ENCODE data around the gene PJA1.

PJA1 gene

DNA sequence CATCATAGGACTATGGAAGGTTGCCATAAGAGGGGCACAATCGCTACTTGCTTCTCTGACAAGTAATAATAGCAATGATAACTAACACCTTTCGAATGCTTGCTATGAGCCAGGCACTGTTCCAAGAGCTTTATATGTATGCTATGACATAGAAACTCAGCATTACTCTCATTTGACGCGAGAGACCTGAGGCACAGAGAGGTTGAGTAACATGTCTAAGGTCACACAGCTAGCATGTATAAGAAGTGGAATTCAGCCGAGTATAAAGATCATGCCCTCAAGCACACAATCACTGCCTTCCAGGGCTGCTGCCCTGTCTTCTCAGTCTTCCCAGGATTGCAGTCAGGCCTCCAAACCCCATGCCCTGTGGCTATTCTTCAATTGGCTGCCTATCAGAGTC is 19.5 kb downstream of the PJA1 start:
- Histone ChIP-seq H3K27me3 (ENCODE audit: control insufficient read depth, low read length) (no peaks in the 10 kb centered on the region), H4K20me1 (ENCODE audit: control insufficient read depth, insufficient read depth, low read depth, low read length) (no peaks in the 10 kb centered on the region), H3K36me3 (ENCODE audit: control insufficient read depth, low read length) (no peaks in the 10 kb centered on the region), H3K27ac (ENCODE audit: low read depth, low read length) (no peak overlapping the region), H3K4me3 (ENCODE audit: low read length) (no peak overlapping the region), H3F3A (ENCODE audit: control insufficient read depth, insufficient read depth) (no peaks in the 10 kb centered on the region), H3K9me3 (ENCODE audit: control insufficient read depth, insufficient read depth, low read length) (no peaks in the 10 kb centered on the region), H3K9me2 (replicated peaks; ENCODE audit: control insufficient read depth, low read length) (no peaks in the 10 kb centered on the region), H3K4me2 (ENCODE audit: low read length) (no peak overlapping the region), H3K79me2 (ENCODE audit: control insufficient read depth, low read length) (no peaks in the 10 kb centered on the region), H3K4me1 (ENCODE audit: control insufficient read depth, low read length) (no peaks in the 10 kb centered on the region)
- TF ChIP-seq, protein P1, sequence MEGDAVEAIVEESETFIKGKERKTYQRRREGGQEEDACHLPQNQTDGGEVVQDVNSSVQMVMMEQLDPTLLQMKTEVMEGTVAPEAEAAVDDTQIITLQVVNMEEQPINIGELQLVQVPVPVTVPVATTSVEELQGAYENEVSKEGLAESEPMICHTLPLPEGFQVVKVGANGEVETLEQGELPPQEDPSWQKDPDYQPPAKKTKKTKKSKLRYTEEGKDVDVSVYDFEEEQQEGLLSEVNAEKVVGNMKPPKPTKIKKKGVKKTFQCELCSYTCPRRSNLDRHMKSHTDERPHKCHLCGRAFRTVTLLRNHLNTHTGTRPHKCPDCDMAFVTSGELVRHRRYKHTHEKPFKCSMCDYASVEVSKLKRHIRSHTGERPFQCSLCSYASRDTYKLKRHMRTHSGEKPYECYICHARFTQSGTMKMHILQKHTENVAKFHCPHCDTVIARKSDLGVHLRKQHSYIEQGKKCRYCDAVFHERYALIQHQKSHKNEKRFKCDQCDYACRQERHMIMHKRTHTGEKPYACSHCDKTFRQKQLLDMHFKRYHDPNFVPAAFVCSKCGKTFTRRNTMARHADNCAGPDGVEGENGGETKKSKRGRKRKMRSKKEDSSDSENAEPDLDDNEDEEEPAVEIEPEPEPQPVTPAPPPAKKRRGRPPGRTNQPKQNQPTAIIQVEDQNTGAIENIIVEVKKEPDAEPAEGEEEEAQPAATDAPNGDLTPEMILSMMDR (IDR thresholded peaks at IDR 0.05; ENCODE audit: low read depth, low read length, poor library complexity, severe bottlenecking): no peak
- TF ChIP-seq EZH2phosphoT487 (IDR thresholded peaks at IDR 0.05; ENCODE audit: borderline replicate concordance, low read length): no peak

DNA sequence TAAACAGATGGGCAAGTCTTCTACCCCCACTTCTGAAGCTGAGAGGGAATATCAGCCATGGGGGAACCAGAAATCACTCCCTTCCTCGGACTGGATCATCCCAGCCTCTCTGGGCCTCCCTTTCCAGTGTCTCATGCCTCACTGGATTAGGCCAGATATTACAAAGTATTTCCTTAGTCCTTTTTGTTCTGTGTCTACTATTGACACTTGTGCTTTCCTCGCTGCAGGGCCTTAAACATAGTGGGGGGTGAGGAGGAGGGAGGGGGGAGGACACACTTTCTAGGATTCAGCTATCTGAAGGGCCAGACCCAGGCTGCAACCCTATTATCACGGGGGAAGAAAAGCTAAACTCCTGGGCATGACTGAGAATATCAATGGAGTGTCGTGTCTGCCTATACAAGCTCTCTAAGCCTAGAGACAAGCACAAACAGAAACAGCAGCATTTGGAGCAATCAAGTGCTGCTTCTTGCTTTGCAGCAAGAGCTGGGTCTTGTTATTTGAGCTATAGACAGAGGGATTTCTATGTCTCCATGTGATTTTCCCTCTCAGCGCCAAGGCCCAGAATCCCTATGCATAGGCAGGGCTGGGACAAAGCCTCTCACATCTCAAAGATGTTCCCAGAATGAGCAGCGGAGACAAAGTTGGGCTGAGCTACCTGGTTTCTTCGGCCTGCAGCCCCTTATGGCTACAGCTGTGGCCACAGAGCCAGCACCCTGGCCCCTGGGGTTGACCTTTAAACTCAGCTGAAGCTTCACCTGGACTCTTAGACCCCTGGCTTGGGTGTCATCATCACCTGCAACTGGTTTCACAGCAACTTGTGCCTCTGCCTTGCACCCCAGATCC is 20.2 kb downstream of the PJA1 start:
- Histone ChIP-seq H3K4me2 (ENCODE audit: low read length) (no peak overlapping the region), H3K36me3 (ENCODE audit: control insufficient read depth, low read length) (no peaks in the 10 kb centered on the region), H4K20me1 (ENCODE audit: control insufficient read depth, insufficient read depth, low read depth, low read length) (no peaks in the 10 kb centered on the region), H3K4me1 (ENCODE audit: control insufficient read depth, low read length) (no peaks in the 10 kb centered on the region), H3K27ac (ENCODE audit: low read depth, low read length) (no peak overlapping the region), H3K9me2 (replicated peaks; ENCODE audit: control insufficient read depth, low read length) (no peaks in the 10 kb centered on the region), H3K79me2 (ENCODE audit: control insufficient read depth, low read length) (no peaks in the 10 kb centered on the region), H3K27me3 (ENCODE audit: control insufficient read depth, low read length) (no peaks in the 10 kb centered on the region), H3K9me3 (ENCODE audit: control insufficient read depth, insufficient read depth, low read length) (no peaks in the 10 kb centered on the region), H3F3A (ENCODE audit: control insufficient read depth, insufficient read depth) (no peaks in the 10 kb centered on the region), H3K4me3 (ENCODE audit: low read length) (no peak overlapping the region)
- TF ChIP-seq, protein P1 (IDR thresholded peaks at IDR 0.05; ENCODE audit: low read depth, low read length, poor library complexity, severe bottlenecking): no peak

DNA sequence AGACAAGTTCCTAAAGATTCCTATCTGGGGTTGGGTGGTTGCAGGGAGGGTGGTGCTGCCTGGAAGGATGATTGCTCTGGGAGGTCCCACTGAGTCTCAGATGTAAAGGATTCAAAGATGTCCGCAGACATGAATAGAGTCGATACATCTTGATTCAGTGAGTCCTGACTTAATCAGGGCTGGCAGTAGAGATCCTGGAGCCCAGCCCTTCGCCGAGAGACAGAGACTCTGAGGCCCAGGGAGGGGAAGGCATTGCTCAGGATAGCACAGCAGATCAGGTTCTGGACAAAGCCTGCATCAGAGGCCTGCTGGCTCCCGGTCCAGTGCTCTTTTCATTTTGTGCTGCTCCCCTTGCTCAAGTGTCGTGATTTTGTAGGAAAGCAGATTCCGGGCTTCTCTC is 21.7 kb downstream of the PJA1 start:
- Histone ChIP-seq H4K20me1 (ENCODE audit: control insufficient read depth, insufficient read depth, low read depth, low read length) (no peaks in the 10 kb centered on the region), H3K79me2 (ENCODE audit: control insufficient read depth, low read length) (no peaks in the 10 kb centered on the region), H3F3A (ENCODE audit: control insufficient read depth, insufficient read depth) (no peaks in the 10 kb centered on the region), H3K27ac (ENCODE audit: low read depth, low read length) (no peak overlapping the region), H3K27me3 (ENCODE audit: control insufficient read depth, low read length) (no peaks in the 10 kb centered on the region), H3K9me2 (replicated peaks; ENCODE audit: control insufficient read depth, low read length) (no peaks in the 10 kb centered on the region), H3K4me3 (ENCODE audit: low read length) (no peak overlapping the region), H3K4me2 (ENCODE audit: low read length) (no peak overlapping the region), H3K36me3 (ENCODE audit: control insufficient read depth, low read length) (no peaks in the 10 kb centered on the region), H3K4me1 (ENCODE audit: control insufficient read depth, low read length) (no peaks in the 10 kb centered on the region), H3K9me3 (ENCODE audit: control insufficient read depth, insufficient read depth, low read length) (no peaks in the 10 kb centered on the region)
- TF ChIP-seq, protein P1 (IDR thresholded peaks at IDR 0.05; ENCODE audit: low read depth, low read length, poor library complexity, severe bottlenecking): no peak
- TF ChIP-seq EZH2phosphoT487 (IDR thresholded peaks at IDR 0.05; ENCODE audit: borderline replicate concordance, low read length): no peak
